ENCODE measurements around the gene ACAP3. TPM values are rescaled to one million over a fixed set of nuclear protein-coding genes. Genes with fewer than 3 reads are reported as not detected.

ACAP3 gene
- total and polyA plus RNA-seq, 2 donors (not counting 3 experiments of a cell fraction or from before 2014, with no cell fraction given) = 27.8 to 39.0 TPM

GRCh38 chr1:1290238-1290731 lies 17.4 kb downstream of the ACAP3 start:
- no peaks in the 10 kb centered on the region for H3K27me3 ChIP-seq (ENCODE audit: control insufficient read depth in 2 of 2, insufficient read depth in 2 of 2, low read length in 2 of 2)
- dilution Hi-C loops (cut with MboI; ENCODE audit: extremely low pct_ligation_motif_present, low sequenced_read_pairs) (no loop called here), intact Hi-C loops (cut with micrococcal nuclease) (loop anchor here (1.0 kb wide), 5 partner anchors 16 to 306 kb away; no protein-coding TSS in a partner anchor)
- H2AFZ ChIP-seq (ENCODE audit: low read depth, low read length) = no peak overlapping the region
- DNase-seq (ENCODE audit: low read depth, low spot score) (peak; percentile 47), FAIRE-seq (no peak)
- H3K4me2 ChIP-seq (ENCODE audit: insufficient read depth, low read length) = no peak overlapping the region
- no peaks in the 10 kb centered on the region for H3K36me3 ChIP-seq (ENCODE audit: control insufficient read depth in 2 of 2, extremely low read depth in 1 of 2, insufficient read depth in 2 of 2, low read length in 2 of 2)
- H3K9ac ChIP-seq (replicated peaks; ENCODE audit: extremely low read depth, insufficient read depth, low read length) = no peak overlapping the region
- POLR2A ChIA-PET = no interaction called here
- H4K20me1 ChIP-seq (replicated peaks; ENCODE audit: control insufficient read depth, extremely low read depth, insufficient read depth, low read length) = no peaks in the 10 kb centered on the region
- H3K79me2 ChIP-seq (ENCODE audit: control insufficient read depth, insufficient read depth, low read length) = no peaks in the 10 kb centered on the region
- BruUV-seq (replicated peaks) = no TSS peak
- CTCF ChIA-PET = interaction anchor here (0.6 to 5.5 kb wide), 20 partner anchors 11 to 308 kb away, joined by 3 to 286 read pairs (median 6); partner anchors contain the start of genes PERM1, SDF4 and UBE2J2
- H3K4me1 ChIP-seq (ENCODE audit: control insufficient read depth, extremely low read depth, insufficient read depth, low read length) = no peaks in the 10 kb centered on the region
- H3K9me1 ChIP-seq (replicated peaks; ENCODE audit: control insufficient read depth, extremely low read depth, insufficient read depth, low read length) = no peaks in the 10 kb centered on the region
- TF ChIP-seq POLR2AphosphoS5 (IDR thresholded peaks at IDR 0.05; ENCODE audit: insufficient read depth, low read depth, low read length) (no peak), CTCF (IDR thresholded peaks at IDR 0.05; ENCODE audit: extremely low read depth in 1 of 2, insufficient read depth in 1 of 2, low read depth in 1 of 2, low read length in 2 of 2) (peak; percentile 43 to 80), EZH2 (IDR thresholded peaks at IDR 0.05; ENCODE audit: borderline replicate concordance, low read depth, low read length, severe bottlenecking) (no peak), GATA2 (IDR thresholded peaks at IDR 0.05; ENCODE audit: insufficient read depth, insufficient read length, low read depth, low read length) (no peak)
- no peaks in the 10 kb centered on the region for H3K9me3 ChIP-seq (replicated peaks; ENCODE audit: control insufficient read depth, insufficient read depth, low read length)
- no peak overlapping the region for H3K27ac ChIP-seq (ENCODE audit: insufficient read depth, low read depth, low read length)
- no peak overlapping the region for H3K4me3 ChIP-seq (replicated peaks in 1 of 3; ENCODE audit: insufficient read depth in 1 of 3, low read depth in 1 of 3, low read length in 3 of 3)

All from endothelial cell of umbilical vein (primary cell).